ENCODE results near the gene ABCG4.

DNA sequence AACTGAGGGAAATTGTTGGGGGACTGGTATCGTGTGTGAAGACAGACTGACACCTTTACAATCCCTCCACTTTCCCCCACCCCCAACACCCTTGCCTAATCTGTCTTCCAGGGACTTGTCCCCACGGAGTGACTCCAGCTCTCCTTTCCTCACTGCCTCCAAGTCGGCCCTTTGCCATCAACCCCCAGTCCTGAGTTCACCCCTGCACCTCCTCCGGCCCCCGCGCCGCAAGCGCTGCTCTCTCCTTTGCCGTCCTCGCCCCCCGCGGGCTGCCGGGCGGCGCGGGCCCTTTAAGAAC lies 183 bp upstream of the ABCG4 start:
- TF ChIP-seq, protein P1, sequence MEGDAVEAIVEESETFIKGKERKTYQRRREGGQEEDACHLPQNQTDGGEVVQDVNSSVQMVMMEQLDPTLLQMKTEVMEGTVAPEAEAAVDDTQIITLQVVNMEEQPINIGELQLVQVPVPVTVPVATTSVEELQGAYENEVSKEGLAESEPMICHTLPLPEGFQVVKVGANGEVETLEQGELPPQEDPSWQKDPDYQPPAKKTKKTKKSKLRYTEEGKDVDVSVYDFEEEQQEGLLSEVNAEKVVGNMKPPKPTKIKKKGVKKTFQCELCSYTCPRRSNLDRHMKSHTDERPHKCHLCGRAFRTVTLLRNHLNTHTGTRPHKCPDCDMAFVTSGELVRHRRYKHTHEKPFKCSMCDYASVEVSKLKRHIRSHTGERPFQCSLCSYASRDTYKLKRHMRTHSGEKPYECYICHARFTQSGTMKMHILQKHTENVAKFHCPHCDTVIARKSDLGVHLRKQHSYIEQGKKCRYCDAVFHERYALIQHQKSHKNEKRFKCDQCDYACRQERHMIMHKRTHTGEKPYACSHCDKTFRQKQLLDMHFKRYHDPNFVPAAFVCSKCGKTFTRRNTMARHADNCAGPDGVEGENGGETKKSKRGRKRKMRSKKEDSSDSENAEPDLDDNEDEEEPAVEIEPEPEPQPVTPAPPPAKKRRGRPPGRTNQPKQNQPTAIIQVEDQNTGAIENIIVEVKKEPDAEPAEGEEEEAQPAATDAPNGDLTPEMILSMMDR (IDR thresholded peaks at IDR 0.05): no peak
- TF ChIP-seq POLR2AphosphoS5 (IDR thresholded peaks at IDR 0.05): no peak
- no peak for TF ChIP-seq POLR2A (IDR thresholded peaks at IDR 0.05)
